Activated CD4-positive, alpha-beta memory T cell treated with anti-CD3 and anti-CD28 coated beads for 36 hours (primary cell): ENCODE results near the gene PRDM11. TPM values are rescaled to one million over a fixed set of nuclear protein-coding genes. Genes with fewer than 3 reads are reported as not detected.

ENCODE experiments used
- CTCF ChIA-PET: fragments of 350-600 bp; sonication (Branson Sonifier 250); formaldehyde crosslinking; loops from one replicate; lab custom pipeline; 2021; ENCODE audit warnings: antibody characterized with exemption, inconsistent platforms; lab: Charles Lee
- POLR2A ChIA-PET: fragments of 350-600 bp; sonication (Branson Sonifier 250); formaldehyde crosslinking; loops from one replicate; lab custom pipeline; 2021; ENCODE audit warnings: antibody characterized with exemption; lab: Charles Lee
- DNase-seq: peaks from one replicate; pipeline ENCODE4 v3.0.0-alpha.2; 2020
- H3K27ac Mint-ChIP-seq: one replicate; pipeline ENCODE4 v1.8.0; 2021; ENCODE audit warnings: mixed read lengths
- H3K27me3 Mint-ChIP-seq: one replicate; pipeline ENCODE4 v1.8.0; 2021; ENCODE audit warnings: mixed read lengths
- H3K36me3 Mint-ChIP-seq: one replicate; pipeline ENCODE4 v1.8.0; 2021; ENCODE audit warnings: mixed read lengths
- H3K4me1 Mint-ChIP-seq: one replicate; pipeline ENCODE4 v1.8.0; 2021; ENCODE audit warnings: low read depth, mixed read lengths
- H3K4me3 Mint-ChIP-seq: one replicate; pipeline ENCODE4 v1.8.0; 2021; ENCODE audit warnings: mild to moderate bottlenecking, mixed read lengths
- H3K9me3 Mint-ChIP-seq: one replicate; pipeline ENCODE4 v1.8.0; 2021; ENCODE audit warnings: mixed read lengths
- intact Hi-C: fragments of 100-400 bp; cut with micrococcal nuclease; formaldehyde crosslinking; loops from one replicate; pipeline ENCODE4 v1.15.1; 2023
- total RNA-seq, 2 experiments: library from RNA; stranded (reverse); gene quantifications; one replicate each; pipeline ENCODE4 v1.2.3, GENCODE V29; 2021

The PRDM11 gene
- total RNA-seq, 2 experiments from 2014 or later: 1.1 to 1.2 TPM

DNA sequence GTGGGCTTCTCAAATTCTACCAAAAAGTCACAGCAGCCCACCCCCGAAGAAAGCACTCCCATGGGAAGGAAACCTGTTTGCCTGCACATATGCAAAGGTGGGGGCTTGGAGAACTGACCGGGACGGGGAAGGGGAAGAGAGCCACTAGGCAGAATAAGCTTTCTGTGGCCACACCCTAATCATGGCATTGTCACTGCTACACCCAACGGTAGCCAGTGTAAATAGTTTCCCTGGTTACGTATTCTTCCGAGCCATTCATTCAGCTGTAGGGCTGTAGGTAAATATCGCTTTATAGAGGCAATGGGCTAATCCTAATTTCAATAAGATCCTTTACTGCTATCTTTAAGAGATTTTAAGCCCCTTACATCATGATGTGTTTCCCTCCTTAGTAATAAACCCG lies 61.7 kb downstream of the PRDM11 start:
- DNase-seq: no peak
- no peak overlapping the region for H3K27ac Mint-ChIP-seq
- H3K4me3 Mint-ChIP-seq: no peak overlapping the region
- intact Hi-C loops: no loop called here
- no peaks in the 10 kb centered on the region for H3K9me3 Mint-ChIP-seq
- no peaks in the 10 kb centered on the region for H3K4me1 Mint-ChIP-seq
- no peaks in the 10 kb centered on the region for H3K27me3 Mint-ChIP-seq
- peaks cover 1% of the 10 kb centered on the region for H3K36me3 Mint-ChIP-seq
- CTCF ChIA-PET: no interaction called here
- POLR2A ChIA-PET: no interaction called here

DNA sequence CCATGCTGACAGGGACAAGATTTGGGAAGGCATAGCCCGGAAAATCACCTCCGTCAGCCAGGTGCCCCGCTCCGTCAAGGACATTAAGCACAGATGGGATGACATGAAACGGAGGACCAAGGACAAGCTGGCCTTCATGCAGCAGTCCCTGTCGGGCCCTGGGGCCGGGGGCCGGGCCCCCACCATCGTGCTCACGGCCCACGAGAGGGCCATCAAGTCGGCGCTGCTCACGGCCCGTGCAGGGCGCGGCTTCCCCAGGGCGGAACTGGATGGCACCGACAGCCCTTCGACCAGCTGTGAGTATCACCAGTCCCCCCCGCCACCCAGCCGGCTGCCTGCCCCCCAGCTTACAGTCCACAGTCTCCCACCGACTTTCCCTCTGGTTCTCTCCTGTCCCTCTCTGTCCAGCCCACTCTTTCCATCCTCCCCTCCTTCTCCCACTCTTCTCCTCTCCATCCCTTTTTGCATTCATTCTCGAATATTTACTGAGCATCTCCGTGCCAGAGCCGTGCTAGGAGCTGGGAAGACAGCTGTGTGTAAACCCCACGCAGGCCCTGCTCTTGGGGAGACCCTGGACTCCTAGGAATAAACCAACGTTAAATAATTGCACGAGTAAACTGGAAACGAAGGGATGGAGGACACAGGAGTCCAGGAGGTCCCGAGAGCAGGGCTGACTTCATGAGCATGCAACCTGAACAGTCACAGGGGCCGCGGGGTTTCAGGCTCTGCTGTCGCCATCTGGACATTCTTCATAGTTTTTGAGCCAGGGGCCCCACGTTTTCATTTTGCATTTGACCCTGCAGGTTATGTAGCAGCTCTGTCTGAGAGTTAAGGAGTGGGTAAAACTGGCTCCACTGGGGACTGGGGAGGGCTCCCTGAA lies 62.8 kb downstream of the PRDM11 start:
- no peaks in the 10 kb centered on the region for H3K4me1 Mint-ChIP-seq
- ChIA-PET POLR2A (no interaction called here), CTCF (interaction anchor here (2.2 kb wide), 1 partner anchor 98 kb away, joined by 7 read pairs; no protein-coding TSS in a partner anchor)
- H3K9me3 Mint-ChIP-seq: no peaks in the 10 kb centered on the region
- no peak overlapping the region for H3K4me3 Mint-ChIP-seq
- DNase-seq: no peak
- H3K27ac Mint-ChIP-seq: no peak overlapping the region
- intact Hi-C loops: no loop called here
- no peaks in the 10 kb centered on the region for H3K27me3 Mint-ChIP-seq
- peaks cover 1% of the 10 kb centered on the region for H3K36me3 Mint-ChIP-seq

DNA sequence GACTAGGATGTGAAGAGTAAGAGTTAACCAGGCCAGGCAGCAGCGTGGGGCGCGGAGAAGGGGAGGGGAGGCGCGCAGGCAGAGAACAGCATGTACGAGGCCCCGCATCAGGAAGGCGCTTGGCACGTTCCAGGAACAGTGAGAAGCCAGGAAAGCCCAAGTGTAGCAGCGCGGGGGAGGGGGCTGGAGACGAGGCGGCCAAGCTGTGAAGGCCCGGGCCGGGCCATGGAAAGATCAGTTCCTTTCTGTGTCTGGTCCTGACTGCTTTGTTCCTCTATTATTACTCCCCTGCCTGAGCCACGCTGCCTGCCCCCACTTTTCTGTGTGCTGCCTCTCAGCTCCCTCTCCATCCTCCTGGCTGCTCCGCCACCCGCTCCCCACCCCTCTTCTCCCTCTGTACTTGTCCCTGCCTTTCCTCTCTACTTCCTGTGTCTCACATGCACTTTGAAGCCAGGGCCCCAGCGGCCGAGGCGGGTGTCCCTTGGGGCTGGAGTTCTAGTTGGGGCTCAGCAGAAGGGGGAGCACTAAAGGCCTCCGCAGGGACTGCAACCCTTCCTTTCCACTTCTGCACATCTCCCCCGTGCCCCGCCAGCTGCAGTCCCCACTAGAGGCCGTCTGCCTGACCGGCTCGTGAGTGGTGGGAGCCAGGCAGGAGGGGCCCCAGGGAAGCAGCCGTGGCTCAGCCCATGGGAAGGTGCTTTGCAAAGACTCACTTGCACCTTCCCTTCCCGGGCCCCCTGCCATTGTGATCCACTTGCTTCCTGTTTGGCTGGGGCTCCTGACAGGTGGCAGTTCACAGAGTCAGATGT lies 63.7 kb downstream of the PRDM11 start:
- CTCF ChIA-PET: interaction anchor here (2.2 kb wide), 1 partner anchor 99 kb away, joined by 7 read pairs; no protein-coding TSS in a partner anchor

DNA sequence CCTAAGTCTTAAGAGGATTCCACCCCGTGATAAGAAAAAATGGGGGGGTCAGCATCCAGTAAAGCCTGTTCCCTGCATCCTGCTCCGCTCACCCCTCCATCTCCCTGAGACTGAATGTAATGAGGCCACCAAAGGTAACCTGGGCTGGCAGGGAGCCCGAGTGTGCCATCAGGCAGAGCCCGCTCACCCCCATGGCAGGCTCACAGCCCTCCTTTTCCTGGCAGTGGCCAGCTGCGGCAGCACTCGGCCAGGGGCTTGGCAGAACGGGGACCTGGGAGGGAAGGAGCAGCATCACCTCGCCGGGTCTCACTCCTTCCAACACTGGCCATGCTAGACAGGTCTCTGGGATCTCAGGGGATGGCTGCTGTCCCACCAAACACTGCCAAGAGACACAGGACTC lies 64.4 kb downstream of the PRDM11 start:
- no peak for DNase-seq
- no peaks in the 10 kb centered on the region for H3K27me3 Mint-ChIP-seq
- intact Hi-C loops: no loop called here
- H3K4me1 Mint-ChIP-seq: no peaks in the 10 kb centered on the region
- H3K36me3 Mint-ChIP-seq: peaks cover 1% of the 10 kb centered on the region
- POLR2A ChIA-PET: no interaction called here
- CTCF ChIA-PET: no interaction called here
- H3K9me3 Mint-ChIP-seq: no peaks in the 10 kb centered on the region
- no peak overlapping the region for H3K4me3 Mint-ChIP-seq
- H3K27ac Mint-ChIP-seq: no peak overlapping the region

More for the DNA sequence above, 63.7 kb downstream of the PRDM11 start:
- H3K27ac Mint-ChIP-seq: no peak overlapping the region
- POLR2A ChIA-PET: no interaction called here
- intact Hi-C loops: no loop called here
- no peaks in the 10 kb centered on the region for H3K4me1 Mint-ChIP-seq
- H3K9me3 Mint-ChIP-seq: no peaks in the 10 kb centered on the region
- peaks cover 1% of the 10 kb centered on the region for H3K36me3 Mint-ChIP-seq
- no peak overlapping the region for H3K4me3 Mint-ChIP-seq
- DNase-seq: no peak
- H3K27me3 Mint-ChIP-seq: no peaks in the 10 kb centered on the region

DNA sequence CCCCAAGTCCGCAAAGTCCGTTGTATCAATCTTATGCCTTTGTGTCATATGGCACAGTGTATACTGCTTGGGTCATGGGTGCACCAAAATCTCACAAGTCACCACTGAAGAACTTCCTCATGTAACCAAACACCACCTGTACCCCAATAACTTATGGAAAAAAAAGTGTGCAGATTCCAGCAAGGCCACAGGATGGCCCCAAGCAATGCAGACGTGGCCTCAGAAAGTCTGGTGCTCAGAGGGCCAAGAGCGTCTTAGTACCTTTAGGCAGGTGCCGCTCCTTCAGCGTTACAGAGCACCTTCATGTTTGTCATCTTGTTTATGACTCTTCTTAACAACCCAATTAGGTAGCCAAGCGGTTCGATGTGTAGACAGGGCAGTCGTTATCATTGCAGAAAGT lies 65.3 kb downstream of the PRDM11 start:
- no peak overlapping the region for H3K27ac Mint-ChIP-seq
- POLR2A ChIA-PET: no interaction called here

DNA sequence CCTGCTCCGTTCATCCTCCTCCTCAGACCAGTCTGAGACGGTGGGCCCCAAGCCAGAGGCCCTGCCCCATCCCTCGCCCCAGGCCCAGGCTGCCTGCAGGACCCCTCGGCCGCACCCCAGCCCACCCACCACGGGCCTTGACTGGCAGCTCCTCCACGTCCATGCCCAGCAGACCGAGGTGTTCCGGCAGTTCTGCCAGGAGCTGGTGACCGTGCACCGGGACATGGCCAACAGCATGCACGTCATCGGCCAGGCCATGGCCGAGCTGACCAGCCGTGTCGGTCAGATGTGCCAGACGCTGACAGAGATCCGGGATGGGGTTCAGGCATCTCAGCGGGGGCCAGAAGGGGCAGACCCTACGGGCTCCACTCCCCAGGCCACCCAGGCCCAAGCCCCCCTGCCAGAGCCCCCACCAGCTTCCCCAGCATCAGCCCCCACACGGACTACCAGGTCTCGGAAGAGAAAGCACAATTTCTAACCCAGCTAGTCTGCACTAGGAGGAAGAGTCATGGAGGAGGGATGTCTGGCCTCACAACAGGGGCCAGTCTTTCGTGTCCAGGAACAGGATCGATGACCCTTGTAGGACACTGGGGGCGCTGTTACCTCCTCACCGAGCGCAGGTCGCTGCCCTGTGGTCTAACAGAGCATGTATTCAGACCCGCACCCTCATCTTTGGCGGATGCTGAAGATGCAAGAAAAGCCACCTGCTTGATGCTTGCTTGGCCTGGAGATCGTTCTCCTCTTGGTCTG lies 66.3 kb downstream of the PRDM11 start:
- ChIA-PET POLR2A (no interaction called here), CTCF (no interaction called here)
- intact Hi-C loops: no loop called here
- peaks cover 1% of the 10 kb centered on the region for H3K36me3 Mint-ChIP-seq
- no peaks in the 10 kb centered on the region for H3K9me3 Mint-ChIP-seq
- no peak for DNase-seq
- no peaks in the 10 kb centered on the region for H3K27me3 Mint-ChIP-seq
- H3K4me3 Mint-ChIP-seq: no peak overlapping the region
- H3K27ac Mint-ChIP-seq: no peak overlapping the region
- no peaks in the 10 kb centered on the region for H3K4me1 Mint-ChIP-seq

More for the DNA sequence above, 65.3 kb downstream of the PRDM11 start:
- H3K27me3 Mint-ChIP-seq: no peaks in the 10 kb centered on the region
- H3K4me3 Mint-ChIP-seq: no peak overlapping the region
- H3K36me3 Mint-ChIP-seq: peaks cover 1% of the 10 kb centered on the region
- H3K9me3 Mint-ChIP-seq: no peaks in the 10 kb centered on the region
- DNase-seq: no peak
- intact Hi-C loops: no loop called here
- H3K4me1 Mint-ChIP-seq: no peaks in the 10 kb centered on the region
- CTCF ChIA-PET: no interaction called here

DNA sequence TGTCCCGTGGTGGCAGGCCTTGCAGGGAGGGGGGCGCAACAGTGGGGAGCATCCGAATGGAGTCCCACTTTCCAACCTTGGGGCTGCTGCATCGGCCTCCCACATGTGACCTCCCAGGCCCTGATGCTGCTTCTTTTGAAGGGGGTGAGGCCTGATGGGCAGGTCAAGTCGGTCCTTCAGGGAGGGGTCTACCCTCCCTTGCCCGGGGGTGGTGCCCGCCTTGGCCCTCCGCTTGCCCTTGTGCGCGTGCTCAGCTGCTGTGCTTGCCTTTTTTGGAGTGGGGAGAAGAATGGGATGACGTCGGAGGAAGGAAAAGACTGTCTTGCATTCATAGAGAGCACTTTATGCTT lies 66.9 kb downstream of the PRDM11 start:
- no peak for DNase-seq
- no peaks in the 10 kb centered on the region for H3K9me3 Mint-ChIP-seq
- no peaks in the 10 kb centered on the region for H3K4me1 Mint-ChIP-seq
- H3K36me3 Mint-ChIP-seq: peaks cover 1% of the 10 kb centered on the region
- ChIA-PET CTCF (no interaction called here), POLR2A (no interaction called here)
- intact Hi-C loops: no loop called here
- no peak overlapping the region for H3K4me3 Mint-ChIP-seq
- no peak overlapping the region for H3K27ac Mint-ChIP-seq
- no peaks in the 10 kb centered on the region for H3K27me3 Mint-ChIP-seq

DNA sequence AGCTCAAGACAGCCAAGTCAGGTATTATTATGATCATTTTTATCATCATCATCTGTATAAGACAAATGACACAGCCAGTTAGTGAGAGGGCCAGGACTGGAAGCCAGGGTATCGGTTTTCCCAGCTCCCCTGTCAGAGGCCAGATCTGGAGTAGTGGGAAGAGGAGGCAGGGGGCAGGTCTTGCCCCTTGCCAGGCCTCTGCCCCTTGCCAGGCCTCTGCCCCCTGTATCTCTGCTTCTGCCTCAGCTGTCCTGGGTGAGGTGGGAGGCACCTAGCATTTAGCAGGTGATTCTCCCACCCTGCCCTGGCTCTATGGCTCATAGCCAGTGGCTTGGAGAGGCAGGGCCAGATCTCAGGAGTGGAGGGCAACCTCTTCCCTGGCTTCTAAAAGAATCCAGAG lies 67.3 kb downstream of the PRDM11 start:
- no peak for DNase-seq
- no peaks in the 10 kb centered on the region for H3K4me1 Mint-ChIP-seq
- ChIA-PET CTCF (no interaction called here), POLR2A (no interaction called here)
- H3K27ac Mint-ChIP-seq: no peak overlapping the region
- intact Hi-C loops: no loop called here
- H3K9me3 Mint-ChIP-seq: no peaks in the 10 kb centered on the region
- H3K36me3 Mint-ChIP-seq: peaks cover 1% of the 10 kb centered on the region
- no peak overlapping the region for H3K4me3 Mint-ChIP-seq
- H3K27me3 Mint-ChIP-seq: no peaks in the 10 kb centered on the region

DNA sequence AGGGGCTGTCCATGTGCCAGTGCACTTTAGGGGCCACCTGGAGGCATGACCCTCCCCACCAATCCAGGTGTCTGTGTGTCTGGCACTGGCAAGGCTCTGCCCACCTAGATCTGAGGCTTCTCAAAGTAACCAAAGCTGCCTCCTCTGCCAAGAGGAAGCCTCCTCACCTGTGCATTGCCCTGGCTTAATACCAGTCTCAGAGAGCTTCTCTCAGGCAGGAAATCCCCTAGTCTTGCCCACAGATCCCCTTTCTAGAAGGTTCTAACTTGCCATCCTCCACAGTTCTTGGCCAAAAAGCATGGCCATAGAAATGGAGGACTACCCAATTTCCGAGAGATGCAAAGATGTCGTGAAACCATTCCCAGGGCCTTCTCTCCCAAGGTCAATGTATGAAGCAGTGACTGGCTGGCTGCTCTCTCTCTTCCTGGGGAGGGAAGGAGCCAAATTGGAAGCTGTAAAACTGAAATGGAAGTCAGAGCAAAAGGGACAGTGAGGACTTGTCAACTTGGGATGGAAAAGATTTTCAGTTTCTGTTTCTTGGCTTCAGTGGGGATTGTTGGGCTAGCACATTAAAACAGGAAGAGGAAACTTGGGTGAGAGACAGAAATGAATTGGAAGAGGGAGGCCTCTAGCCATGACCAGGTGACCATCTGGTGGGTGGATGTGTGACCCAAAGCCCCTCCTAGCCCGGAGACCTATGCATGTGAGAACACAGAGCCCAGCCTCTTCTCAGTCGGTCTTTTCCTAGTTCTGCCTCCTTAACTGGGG lies 68.8 kb downstream of the PRDM11 start:
- H3K4me1 Mint-ChIP-seq: no peaks in the 10 kb centered on the region
- H3K36me3 Mint-ChIP-seq: no peaks in the 10 kb centered on the region
- intact Hi-C loops: no loop called here
- H3K9me3 Mint-ChIP-seq: no peaks in the 10 kb centered on the region
- DNase-seq: no peak
- CTCF ChIA-PET: interaction anchor here (1.4 kb wide), 1 partner anchor 18 kb away, joined by 4 read pairs; no protein-coding TSS in a partner anchor
- POLR2A ChIA-PET: no interaction called here
- H3K27me3 Mint-ChIP-seq: no peaks in the 10 kb centered on the region
- H3K4me3 Mint-ChIP-seq: no peak overlapping the region
- no peak overlapping the region for H3K27ac Mint-ChIP-seq

DNA sequence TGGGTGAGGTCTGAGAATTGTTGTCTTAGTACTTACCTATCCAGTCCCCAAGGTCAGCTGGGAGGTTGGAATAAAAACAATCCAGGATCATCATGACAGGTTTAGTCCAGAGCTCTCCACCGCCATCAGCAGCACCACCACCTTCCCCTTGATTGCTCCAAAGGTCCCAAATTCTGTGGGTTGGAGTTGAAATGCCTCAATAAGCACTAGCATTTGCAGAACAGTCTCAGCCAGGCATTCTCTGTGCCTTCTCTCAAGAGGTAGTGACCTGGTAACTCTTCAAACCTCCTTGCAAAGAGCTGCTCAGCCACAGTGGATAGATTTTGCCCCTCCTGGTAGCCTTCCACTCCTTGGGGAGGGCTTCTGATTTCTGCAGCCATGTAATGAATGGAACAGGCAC lies 69.6 kb downstream of the PRDM11 start:
- CTCF ChIA-PET: interaction anchor here (1.1 to 1.4 kb wide), 2 partner anchors 17 to 112 kb away, joined by 4 to 5 read pairs; no protein-coding TSS in a partner anchor
- Mint-ChIP-seq H3K27me3 (no peaks in the 10 kb centered on the region), H3K4me3 (no peak overlapping the region), H3K36me3 (peaks cover 2% of the 10 kb centered on the region), H3K9me3 (no peaks in the 10 kb centered on the region), H3K4me1 (no peaks in the 10 kb centered on the region), H3K27ac (no peak overlapping the region)
- POLR2A ChIA-PET: no interaction called here
- no peak for DNase-seq
- intact Hi-C loops: no loop called here

DNA sequence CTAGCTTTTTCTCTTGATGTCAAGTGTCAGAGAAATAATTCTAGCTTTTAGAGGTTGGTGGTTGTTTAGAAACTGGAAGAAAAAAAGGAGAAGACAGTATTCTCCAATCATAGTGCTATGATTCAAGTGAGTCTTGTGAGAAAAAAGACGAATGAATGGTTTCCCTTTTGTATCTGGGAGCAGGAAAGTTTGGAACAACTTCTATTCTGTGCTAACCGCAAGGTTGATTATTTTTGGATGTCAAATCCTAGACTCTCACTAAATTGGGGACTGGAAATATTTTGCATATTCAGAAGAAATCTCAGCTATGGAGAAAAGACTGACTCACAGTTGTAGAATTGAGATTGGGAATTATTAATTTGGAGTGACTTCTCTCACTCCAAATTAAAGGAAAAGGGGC lies 70.5 kb downstream of the PRDM11 start:
- peaks cover 3% of the 10 kb centered on the region for H3K36me3 Mint-ChIP-seq
- CTCF ChIA-PET: interaction anchor here (1.1 kb wide), 1 partner anchor 112 kb away, joined by 5 read pairs; no protein-coding TSS in a partner anchor
- no peaks in the 10 kb centered on the region for H3K9me3 Mint-ChIP-seq
- H3K4me1 Mint-ChIP-seq: no peaks in the 10 kb centered on the region
- intact Hi-C loops: no loop called here
- no peak overlapping the region for H3K4me3 Mint-ChIP-seq
- no peaks in the 10 kb centered on the region for H3K27me3 Mint-ChIP-seq
- POLR2A ChIA-PET: no interaction called here
- no peak overlapping the region for H3K27ac Mint-ChIP-seq
- no peak for DNase-seq
